GM18498 (cell line): ENCODE results near the gene CCDC43.
"Not testable (repeated sequence)": the region's sequence is repeated elsewhere in the genome, so short reads cannot be mapped to it uniquely, and the experiment has no call there.

Source experiments
- ATAC-seq: cut with Tn5 transposase; IDR thresholded peaks from one replicate; pipeline ENCODE4 v1.9.1; 2021; ENCODE audit warnings: mild to moderate bottlenecking, moderate library complexity; ENCODE audit not compliant: unreplicated experiment

CCDC43 gene

DNA sequence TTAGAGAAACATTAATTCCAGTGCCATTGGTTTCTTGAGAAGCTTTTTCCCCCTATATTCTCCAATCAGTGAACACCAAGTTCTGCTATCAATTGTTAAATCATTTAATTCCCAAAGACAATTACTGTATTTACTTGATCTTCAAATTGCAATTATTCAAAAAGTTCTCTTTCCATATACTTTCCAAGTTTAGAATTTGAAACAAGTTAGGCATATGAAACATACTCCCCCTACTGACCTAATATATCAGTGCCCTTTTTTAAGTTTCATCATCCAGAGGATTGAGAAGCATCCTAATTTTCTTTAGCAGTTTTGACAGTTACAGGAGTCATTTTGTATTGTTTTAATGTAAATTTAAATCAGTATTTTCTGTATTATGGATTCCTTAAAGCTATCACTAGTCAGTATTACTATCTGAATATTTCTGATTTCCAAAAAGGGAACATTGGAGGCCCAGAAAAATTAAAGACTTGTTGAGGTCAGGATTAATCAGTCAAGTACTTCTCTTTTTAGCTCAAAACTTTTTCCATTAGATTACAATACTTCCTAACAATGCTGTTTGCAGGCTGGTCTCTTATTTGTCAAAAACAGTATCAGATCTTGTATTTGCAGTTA, 17.0 kb downstream of the CCDC43 start:
- ATAC-seq: no peak

DNA sequence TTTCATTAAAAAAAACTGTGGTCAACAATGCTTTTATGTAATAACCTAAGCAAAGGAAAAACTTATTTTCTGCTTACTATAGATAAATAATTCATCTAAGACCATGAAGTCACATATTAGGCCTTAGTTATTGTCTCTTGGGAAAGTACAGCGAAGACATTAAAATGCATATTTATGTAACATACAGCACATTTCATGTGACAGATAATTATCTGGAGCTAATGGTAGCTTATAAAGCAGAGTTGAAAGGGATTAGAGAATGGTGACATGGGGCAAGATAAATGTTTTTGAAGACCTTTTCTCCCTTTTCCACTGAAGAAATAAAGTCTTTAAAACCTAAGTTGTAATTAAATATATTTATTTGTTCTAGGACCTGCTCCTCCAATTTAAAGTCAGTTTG, 23.6 kb downstream of the CCDC43 start:
- ATAC-seq: no peak

GRCh38 chr17:44664867-44665266, 24.7 kb downstream of the CCDC43 start:
- no peak for ATAC-seq

GRCh38 chr17:44663095-44663494, 26.5 kb downstream of the CCDC43 start:
- no peak for ATAC-seq

DNA sequence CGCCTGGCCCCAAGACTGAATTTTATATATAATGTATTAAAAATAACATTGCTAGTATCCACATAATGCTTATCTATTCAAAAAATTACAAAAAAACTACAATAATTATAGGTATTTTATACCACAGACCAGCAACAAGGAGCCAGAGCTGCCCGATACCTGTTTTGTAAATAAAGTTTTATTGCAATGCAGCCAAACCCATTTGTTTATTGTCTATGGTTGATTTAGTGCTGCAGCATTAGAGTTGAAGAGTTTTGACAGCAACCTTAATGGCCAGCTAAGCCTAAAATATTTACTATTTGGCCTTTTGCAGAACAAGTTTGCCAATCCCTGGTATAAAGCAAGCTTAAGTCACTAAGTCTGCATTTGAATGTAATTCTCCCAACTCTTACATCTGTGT, 27.7 kb downstream of the CCDC43 start:
- ATAC-seq: no peak

- ATAC-seq: no peak
These were observed 33.4 kb downstream of the CCDC43 start, which contains the start of gene MEIOC for GRCh38 chr17:44655983-44656710. TSS of gene MEIOC (plus strand) at chr17:44656468. CDS start at chr17:44656614, 146 bp downstream.

- no peak for ATAC-seq
These were observed 35.6 kb downstream of the CCDC43 start for GRCh38 chr17:44653954-44654353.

GRCh38 chr17:44653384-44653783, 36.2 kb downstream of the CCDC43 start:
- no peak for ATAC-seq

DNA sequence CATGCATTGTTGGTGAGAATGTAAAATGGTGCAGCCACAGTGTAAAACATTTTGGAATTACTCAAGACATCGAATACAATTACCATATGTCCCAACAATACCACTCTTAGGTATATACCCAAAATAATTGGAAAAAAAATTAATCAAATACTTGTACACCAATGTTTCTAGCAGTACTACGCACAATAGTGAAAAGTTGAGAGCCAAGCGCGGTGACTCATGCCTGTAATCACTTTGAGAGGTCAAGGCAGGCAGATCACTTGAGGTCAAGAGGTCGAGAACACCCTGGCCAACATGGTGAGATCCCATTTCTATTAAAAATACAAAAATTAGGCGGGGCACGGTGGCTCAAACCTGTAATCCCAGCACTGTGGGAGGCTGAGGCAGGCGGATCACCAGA, 36.8 kb downstream of the CCDC43 start:
- no peak for ATAC-seq

GRCh38 chr17:44651228-44651627, 38.3 kb downstream of the CCDC43 start:
- no peak for ATAC-seq

- ATAC-seq: no peak
These were observed 40.6 kb downstream of the CCDC43 start for GRCh38 chr17:44648963-44649362.

- ATAC-seq: no peak
These were observed 41.8 kb downstream of the CCDC43 start for GRCh38 chr17:44647736-44648135.

GRCh38 chr17:44646280-44646679, 43.3 kb downstream of the CCDC43 start:
- no peak for ATAC-seq

- no peak for ATAC-seq
These were observed 44.2 kb downstream of the CCDC43 start for GRCh38 chr17:44645341-44645740.

GRCh38 chr17:44642834-44643233, 46.7 kb downstream of the CCDC43 start:
- no peak for ATAC-seq

DNA sequence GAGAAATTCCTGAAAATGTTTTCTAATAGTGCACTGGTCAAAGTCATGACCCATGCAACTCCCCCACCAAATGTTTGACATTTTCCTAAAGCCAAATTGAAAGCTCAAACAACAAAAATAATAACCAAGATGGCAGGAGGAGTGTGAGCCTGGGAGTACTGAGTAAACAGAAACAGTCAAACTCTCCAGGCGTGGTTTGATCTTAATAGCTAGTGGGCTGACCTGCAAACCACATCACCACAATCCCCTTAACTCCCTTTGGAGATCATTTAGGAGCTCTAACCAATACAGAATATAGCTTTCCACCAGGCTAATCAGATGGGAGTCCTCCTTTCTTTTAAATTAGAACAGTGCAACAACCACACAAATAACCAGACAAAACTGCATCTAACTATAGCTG, 52.5 kb downstream of the CCDC43 start:
- no peak for ATAC-seq

DNA sequence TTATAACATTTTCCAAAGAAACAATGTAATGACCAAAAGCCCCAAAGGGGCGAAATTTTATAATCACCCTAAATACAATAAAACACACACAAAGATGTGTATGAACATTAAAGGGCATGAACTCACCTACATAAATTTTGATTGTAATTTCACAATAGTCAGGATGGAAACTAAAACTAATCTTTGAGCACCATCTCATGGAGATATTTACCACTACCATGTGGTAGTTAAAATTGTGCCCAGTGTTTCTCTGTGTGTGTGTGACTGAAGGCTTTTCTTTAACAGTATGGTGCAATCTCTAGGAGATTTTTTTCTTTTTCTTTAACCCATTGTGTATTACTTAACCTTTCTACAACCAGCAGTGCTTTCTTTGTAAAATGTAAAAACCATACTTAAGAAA, 53.0 kb downstream of the CCDC43 start:
- no peak for ATAC-seq

GRCh38 chr17:44634401-44634800, 55.2 kb downstream of the CCDC43 start:
- ATAC-seq: not testable (repeated sequence)

DNA sequence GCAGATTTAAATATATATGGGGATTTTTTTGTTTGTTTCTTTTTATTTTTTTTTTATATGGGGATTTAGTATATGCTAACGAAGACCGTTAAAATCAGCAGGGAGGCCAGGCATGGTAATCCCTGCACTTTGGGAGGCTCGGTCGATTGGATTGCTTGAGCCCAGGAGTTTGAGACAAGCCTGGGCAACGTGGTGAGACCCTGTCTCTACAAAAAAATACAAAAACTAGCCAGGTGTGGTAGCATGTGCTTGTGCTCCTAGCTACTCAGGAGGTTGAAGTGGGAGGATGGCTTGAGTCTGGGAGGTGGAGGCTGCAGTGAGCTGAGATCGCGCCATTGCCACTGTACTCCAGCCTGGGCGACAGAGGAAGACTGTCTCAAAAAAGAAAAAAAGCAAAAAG, 55.6 kb downstream of the CCDC43 start:
- ATAC-seq: no peak

GRCh38 chr17:44630703-44631102, 58.9 kb downstream of the CCDC43 start:
- ATAC-seq: no peak

GRCh38 chr17:44629314-44629713, 60.3 kb downstream of the CCDC43 start:
- no peak for ATAC-seq
